ENCODE results near the gene LRRIQ3. TPM values are rescaled to one million over a fixed set of nuclear protein-coding genes. Genes with fewer than 3 reads are reported as not detected.

Gene LRRIQ3
- total RNA-seq (under 1 TPM; 0.08 to 0.25 TPM), total RNA-seq (0.12 to 10.2 (median 2.6) reads per million in 172 experiments)
- polyA plus RNA-seq (2013, experiment 1 of 2): 1.2 TPM
- polyA plus RNA-seq (2013, experiment 2 of 2): 0.99 TPM

DNA sequence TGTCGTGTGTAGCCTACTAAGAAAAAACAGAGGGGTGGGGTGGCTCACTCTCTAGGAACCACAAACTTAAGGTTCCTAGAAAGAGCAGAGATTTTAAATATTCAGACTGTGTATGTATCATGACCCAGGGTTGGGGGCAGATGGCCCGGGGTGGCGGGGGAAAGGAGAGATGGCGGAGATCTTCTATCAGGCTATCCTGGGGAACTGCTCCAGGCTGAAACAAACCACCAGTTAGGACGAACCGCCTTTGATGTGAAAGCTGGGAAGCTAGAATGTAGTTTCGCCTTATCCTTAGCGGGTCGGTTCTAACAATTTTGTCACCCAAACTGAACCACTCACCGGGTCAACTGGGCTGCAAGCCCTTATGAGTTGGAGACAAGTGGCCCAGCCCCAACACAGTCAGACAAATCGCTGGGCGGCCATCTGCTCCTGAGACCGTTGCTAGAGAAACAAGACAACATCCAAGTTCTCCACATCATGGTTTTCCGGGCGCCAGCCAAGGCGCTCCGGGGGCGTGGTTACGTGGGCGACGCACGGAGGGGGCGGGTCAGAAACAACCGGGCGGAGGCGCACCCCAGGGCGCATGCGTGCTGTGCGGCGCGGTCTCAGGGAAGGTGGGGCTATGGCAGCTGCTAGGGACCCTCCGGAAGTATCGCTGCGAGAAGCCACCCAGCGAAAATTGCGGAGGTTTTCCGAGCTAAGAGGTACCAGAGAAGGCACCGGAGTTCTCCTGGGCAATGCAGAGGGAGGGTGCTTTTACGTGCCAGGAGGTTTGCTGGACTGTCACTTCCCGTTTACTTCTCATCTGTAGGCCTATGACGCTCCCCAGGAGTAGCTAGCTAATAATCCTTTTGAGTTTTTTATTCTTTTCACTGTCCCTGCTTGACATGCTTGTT is at the start of gene LRRIQ3, which contains the start of gene FPGT:
TSS of gene LRRIQ3 (minus strand) at position 520 of the 896 bp plus-strand sequence. CDS start 14,492 bp downstream, outside the sequence.
TSS of gene FPGT (plus strand) at position 586 of the 896 bp plus-strand sequence. CDS start at position 623, 37 bp downstream.
- H3K27ac ChIP-seq (ENCODE audit: low read depth in 1 of 2, low read length in 2 of 2): peak within 1 kb of the TSS; percentile 59 to 85
- ChIA-PET CTCF (no interaction called here), POLR2A (interaction anchor here (0.9 to 1.6 kb wide), 3 partner anchors 11 to 1588 kb away, joined by 3 to 10 read pairs (median 5); partner anchors contain the start of genes CRYZ, RABGGTB and TYW3)
- intact Hi-C loops (cut with DNase I, micrococcal nuclease): loop anchor here (2.0 to 10.0 kb wide), 4 partner anchors 535 to 1877 kb away; partner anchors contain the start of genes CRYZ (in 2 of the 2), TYW3 (in 2 of the 2) and ST6GALNAC3 (in 1 of the 2)
- peaks cover 6% of the 10 kb centered on the region for H3K4me1 ChIP-seq (ENCODE audit: insufficient read depth, low read length)
- peak within 1 kb of the TSS; percentile 86 for H3K27ac Mint-ChIP-seq
- ATAC-seq (ENCODE audit: poor library complexity): peak; percentile 94
- H3K4me1 Mint-ChIP-seq (ENCODE audit: low read depth): peaks cover 38% of the 10 kb centered on the region
- peak within 1 kb of the TSS; percentile 93 for H3K4me3 Mint-ChIP-seq
- peaks cover 28% of the 10 kb centered on the region for H3K36me3 Mint-ChIP-seq (ENCODE audit: low read depth)
- no peaks in the 10 kb centered on the region for H3K9me3 Mint-ChIP-seq
- H3K9me3 ChIP-seq (ENCODE audit: control insufficient read depth in 1 of 2, insufficient read depth in 1 of 2, low read length in 2 of 2): no peaks in the 10 kb centered on the region
- DNase-seq: peak; percentile 92 to 98 (median 96)
- peaks cover 6% of the 10 kb centered on the region for H3K36me3 ChIP-seq (ENCODE audit: insufficient read depth, low read length)
- H3K27me3 Mint-ChIP-seq: no peaks in the 10 kb centered on the region
- H3K4me3 ChIP-seq (ENCODE audit: low read length): peak within 1 kb of the TSS; percentile 76
- no peaks in the 10 kb centered on the region for H3K27me3 ChIP-seq (ENCODE audit: control insufficient read depth in 1 of 2, insufficient read depth in 2 of 2, low read length in 2 of 2)
- no peak for TF ChIP-seq CTCF (IDR thresholded peaks at IDR 0.05)

- Histone ChIP-seq H3K4me1 (ENCODE audit: insufficient read depth, low read length) (no peaks in the 10 kb centered on the region), H3K9me3 (ENCODE audit: control insufficient read depth in 1 of 2, insufficient read depth in 1 of 2, low read length in 2 of 2) (peaks cover 0 to 11% of the 10 kb centered on the region in 2 experiments), H3K27ac (ENCODE audit: low read depth in 1 of 2, low read length in 2 of 2) (no peak overlapping the region), H3K36me3 (ENCODE audit: insufficient read depth, low read length) (no peaks in the 10 kb centered on the region), H3K27me3 (ENCODE audit: control insufficient read depth in 1 of 2, insufficient read depth in 2 of 2, low read length in 2 of 2) (no peaks in the 10 kb centered on the region), H3K4me3 (ENCODE audit: low read length) (no peak overlapping the region)
- Mint-ChIP-seq H3K36me3 (ENCODE audit: low read depth) (no peaks in the 10 kb centered on the region), H3K4me3 (no peak overlapping the region), H3K27ac (no peak overlapping the region), H3K27me3 (no peaks in the 10 kb centered on the region), H3K4me1 (ENCODE audit: low read depth) (no peaks in the 10 kb centered on the region), H3K9me3 (no peaks in the 10 kb centered on the region)
- POLR2A ChIA-PET: no interaction called here
- no peak for ATAC-seq (ENCODE audit: poor library complexity)
- DNase-seq: no peak
- TF ChIP-seq CTCF (IDR thresholded peaks at IDR 0.05): no peak
- CTCF ChIA-PET: no interaction called here
- intact Hi-C loops (cut with DNase I, micrococcal nuclease): no loop called here
Observed at GRCh38 chr1:74246315-74246714, 48.3 kb upstream of the LRRIQ3 start.

GRCh38 chr1:74245168-74245772 is 47.3 kb upstream of the LRRIQ3 start:
- TF ChIP-seq CTCF (IDR thresholded peaks at IDR 0.05): no peak
- Mint-ChIP-seq H3K36me3 (ENCODE audit: low read depth) (no peaks in the 10 kb centered on the region), H3K27ac (no peak overlapping the region), H3K4me1 (ENCODE audit: low read depth) (no peaks in the 10 kb centered on the region), H3K27me3 (no peaks in the 10 kb centered on the region), H3K9me3 (no peaks in the 10 kb centered on the region), H3K4me3 (no peak overlapping the region)
- ChIA-PET CTCF (no interaction called here), POLR2A (no interaction called here)
- Histone ChIP-seq H3K4me1 (ENCODE audit: insufficient read depth, low read length) (no peaks in the 10 kb centered on the region), H3K27ac (ENCODE audit: low read depth in 1 of 2, low read length in 2 of 2) (no peak overlapping the region), H3K36me3 (ENCODE audit: insufficient read depth, low read length) (no peaks in the 10 kb centered on the region), H3K9me3 (ENCODE audit: control insufficient read depth in 1 of 2, insufficient read depth in 1 of 2, low read length in 2 of 2) (peaks cover 0 to 11% of the 10 kb centered on the region in 2 experiments), H3K4me3 (ENCODE audit: low read length) (no peak overlapping the region), H3K27me3 (ENCODE audit: control insufficient read depth in 1 of 2, insufficient read depth in 2 of 2, low read length in 2 of 2) (no peaks in the 10 kb centered on the region)
- ATAC-seq (ENCODE audit: poor library complexity): no peak
- intact Hi-C loops (cut with DNase I, micrococcal nuclease): no loop called here
- DNase-seq: no peak

All from CD4-positive, alpha-beta T cell (primary cell).